GM23338 (cell line): Measurements from ENCODE around the gene STIM2. TPM values are rescaled to one million over a fixed set of nuclear protein-coding genes. Genes with fewer than 3 reads are reported as not detected.

Experiments
- ATAC-seq: fragments of 200-7000 bp; cut with Tn5 transposase; 3 replicates; pipeline ENCODE4 v1.9.1; 2020
- DNase-seq: peaks from one replicate; pipeline ENCODE4 v3.0.0-alpha.2; 2015; ENCODE audit warnings: low spot score
- H2AFZ ChIP-seq: fragments of 200-600 bp; sonication (generic); 2 replicates; pipeline ENCODE4 v1.8.0; 2016; ENCODE audit warnings: antibody characterized with exemption, mild to moderate bottlenecking, moderate library complexity
- H3F3A ChIP-seq: fragments of 200-600 bp; sonication (generic); replicated peaks from 2 replicates; pipeline ENCODE4 v1.8.0; 2017; ENCODE audit warnings: antibody characterized with exemption, mixed run types, low read depth
- H3K27ac ChIP-seq: fragments of 200-600 bp; sonication (generic); 2 replicates; pipeline ENCODE4 v1.6.1; 2016; ENCODE audit warnings: low read depth
- H3K27me3 ChIP-seq: fragments of 200-600 bp; sonication (generic); 2 replicates; pipeline ENCODE4 v1.8.0; 2016; ENCODE audit warnings: mild to moderate bottlenecking, mixed run types, moderate library complexity; ENCODE audit not compliant: insufficient read depth
- H3K36me3 ChIP-seq: fragments of 200-600 bp; sonication (generic); 2 replicates; pipeline ENCODE4 v1.8.0; 2016; ENCODE audit warnings: mild to moderate bottlenecking; ENCODE audit not compliant: insufficient read depth
- H3K4me1 ChIP-seq: fragments of 200-600 bp; sonication (generic); 2 replicates; pipeline ENCODE4 v1.8.0; 2016; ENCODE audit warnings: mild to moderate bottlenecking, moderate library complexity; ENCODE audit not compliant: insufficient read depth
- H3K4me2 ChIP-seq: fragments of 200-600 bp; sonication (generic); 2 replicates; pipeline ENCODE4 v1.7.1; 2017; ENCODE audit warnings: mixed run types
- H3K4me3 ChIP-seq: fragments of 200-600 bp; sonication (generic); 2 replicates; pipeline ENCODE4 v1.6.1; 2016; ENCODE audit warnings: mixed run types
- H3K79me2 ChIP-seq: fragments of 200-600 bp; sonication (generic); replicated peaks from 2 replicates; pipeline ENCODE4 v1.8.0; 2017; ENCODE audit warnings: mild to moderate bottlenecking; ENCODE audit not compliant: insufficient read depth
- H3K9me2 ChIP-seq: fragments of 200-600 bp; sonication (generic); 2 replicates; pipeline ENCODE4 v1.8.0; 2017; ENCODE audit not compliant: insufficient read depth
- H4K20me1 ChIP-seq: fragments of 200-600 bp; sonication (generic); replicated peaks from 2 replicates; pipeline ENCODE4 v1.8.0; 2017; ENCODE audit warnings: mild to moderate bottlenecking; ENCODE audit not compliant: insufficient read depth
- H3K27ac Mint-ChIP-seq: 2 replicates; pipeline ENCODE4 v1.8.0; 2020; ENCODE audit warnings: inconsistent platforms, mild to moderate bottlenecking, moderate library complexity, mixed read lengths
- H3K27me3 Mint-ChIP-seq: 3 replicates; pipeline ENCODE4 v1.8.0; 2022; ENCODE audit warnings: low read depth, mild to moderate bottlenecking, moderate library complexity, mixed read lengths, inconsistent platforms; ENCODE audit not compliant: insufficient read depth, poor library complexity
- H3K36me3 Mint-ChIP-seq: 3 replicates; pipeline ENCODE4 v1.8.0; 2021; ENCODE audit warnings: low read depth, mild to moderate bottlenecking, inconsistent platforms, moderate library complexity, mixed read lengths
- H3K4me1 Mint-ChIP-seq: 3 replicates; pipeline ENCODE4 v1.8.0; 2020; ENCODE audit warnings: mild to moderate bottlenecking, inconsistent platforms, mixed read lengths
- H3K4me3 Mint-ChIP-seq: 3 replicates; pipeline ENCODE4 v1.8.0; 2021; ENCODE audit warnings: moderate library complexity, mild to moderate bottlenecking, inconsistent platforms, mixed read lengths
- H3K9me3 Mint-ChIP-seq: 3 replicates; pipeline ENCODE4 v1.8.0; 2020; ENCODE audit warnings: moderate library complexity, mild to moderate bottlenecking, inconsistent platforms, mixed read lengths
- CREB1 ChIP-seq: fragments of 250-450 bp; sonication (Bioruptor Pico); IDR thresholded peaks from 2 replicates; pipeline ENCODE4 v1.5.0; 2020; ENCODE audit warnings: low read depth, mild to moderate bottlenecking, moderate library complexity
- CTCF ChIP-seq, 2 experiments: fragments of 200-600 bp in 1 of 2; sonication (generic) in 1 of 2; conservative IDR thresholded peaks; 2 replicates each; pipeline versions ENCODE4 v1.5.1 to v1.6.1; 2016 to 2017; ENCODE audit warnings: antibody characterized with exemption in 2 of 2, low read depth in 2 of 2, mild to moderate bottlenecking in 2 of 2, moderate library complexity in 1 of 2
- ETS1 ChIP-seq: IDR thresholded peaks from 2 replicates; pipeline ENCODE4 v1.6.1; 2016; ENCODE audit warnings: antibody characterized with exemption
- JUNB ChIP-seq: IDR thresholded peaks from one replicate; pipeline ENCODE4 v1.6.1; 2016; ENCODE audit warnings: antibody characterized with exemption; ENCODE audit not compliant: unreplicated experiment
- POLR2AphosphoS5 ChIP-seq: IDR thresholded peaks from 2 replicates; pipeline ENCODE4 v1.6.1; 2016; ENCODE audit warnings: antibody characterized with exemption, low read depth
- REST ChIP-seq: IDR thresholded peaks from one replicate; pipeline ENCODE4 v1.6.1; 2018; ENCODE audit warnings: antibody characterized with exemption; ENCODE audit not compliant: unreplicated experiment
- STAT1 ChIP-seq: IDR thresholded peaks from one replicate; pipeline ENCODE4 v1.6.1; 2016; ENCODE audit warnings: antibody characterized with exemption; ENCODE audit not compliant: unreplicated experiment
- ZNF114 ChIP-seq: fragments of 250-450 bp; sonication (Bioruptor Pico); IDR thresholded peaks from 2 replicates; pipeline ENCODE4 v1.5.0; 2020; ENCODE audit warnings: mild to moderate bottlenecking, moderate library complexity
- ZNF331 ChIP-seq: fragments of 250-450 bp; sonication (Bioruptor Pico); IDR thresholded peaks from 2 replicates; pipeline ENCODE4 v1.5.0; 2020; ENCODE audit warnings: low read depth, mild to moderate bottlenecking, moderate library complexity
- polyA plus RNA-seq: library from polyadenylated mRNA; unstranded; fragments of >200 nt; fragmentation: Nextera tagmentation; extraction: Ambion mirVana; gene quantifications from 2 replicates; pipeline ENCODE4 v1.2.1, GENCODE V29; 2016
- total RNA-seq: library from RNA; depleted of rRNA; stranded (reverse); fragments of >200 nt; shearing (Covaris generic); gene quantifications from 2 replicates; pipeline ENCODE4 v1.2.3, GENCODE V29; 2014

The STIM2 gene
- total and polyA plus RNA-seq, 2 experiments from 2014 or later = 13.1 to 17.8 TPM

GRCh38 chr4:27005905-27006590, 145.4 kb downstream of the STIM2 start:
- Histone ChIP-seq H3F3A (no peaks in the 10 kb centered on the region), H3K27me3 (no peaks in the 10 kb centered on the region), H3K4me1 (peaks cover 16% of the 10 kb centered on the region), H3K4me2 (no peak overlapping the region), H3K9me2 (no peaks in the 10 kb centered on the region), H4K20me1 (no peaks in the 10 kb centered on the region), H3K4me3 (no peak overlapping the region), H3K79me2 (no peaks in the 10 kb centered on the region), H3K36me3 (no peaks in the 10 kb centered on the region), H3K27ac (no peak overlapping the region), H2AFZ (no peak overlapping the region)
- no peak for TF ChIP-seq CTCF (conservative IDR thresholded peaks at IDR 0.05; ENCODE audit: low read depth in 2 of 2)
- TF ChIP-seq POLR2AphosphoS5 = no peak
- no peak for TF ChIP-seq CREB1
- no peak for TF ChIP-seq STAT1
- no peak for TF ChIP-seq JUNB
- no peak overlapping the region for H3K27ac Mint-ChIP-seq
- DNase-seq = no peak
- H3K27me3 Mint-ChIP-seq = no peaks in the 10 kb centered on the region
- no peaks in the 10 kb centered on the region for H3K9me3 Mint-ChIP-seq
- no peaks in the 10 kb centered on the region; the same call in 2 of the 3 replicates for H3K36me3 Mint-ChIP-seq
- H3K4me3 Mint-ChIP-seq = no peak overlapping the region
- peaks cover 23% of the 10 kb centered on the region for H3K4me1 Mint-ChIP-seq
- ATAC-seq = no peak

- no peaks in the 10 kb centered on the region for H3K9me2 ChIP-seq
- ATAC-seq = no peak
- no peaks in the 10 kb centered on the region; the same call in 2 of the 3 replicates for H3K36me3 Mint-ChIP-seq
- H3K27me3 ChIP-seq = no peaks in the 10 kb centered on the region
- no peak overlapping the region for H3K27ac ChIP-seq
- H4K20me1 ChIP-seq = no peaks in the 10 kb centered on the region
- H3F3A ChIP-seq = no peaks in the 10 kb centered on the region
- H3K4me3 ChIP-seq = no peak overlapping the region
- DNase-seq = no peak
- H3K4me1 ChIP-seq = peaks cover 16% of the 10 kb centered on the region
- no peak overlapping the region for H2AFZ ChIP-seq
- no peaks in the 10 kb centered on the region for H3K9me3 Mint-ChIP-seq
- H3K27ac Mint-ChIP-seq = no peak overlapping the region
- no peaks in the 10 kb centered on the region for H3K36me3 ChIP-seq
- no peak overlapping the region for H3K4me2 ChIP-seq
- peaks cover 23% of the 10 kb centered on the region for H3K4me1 Mint-ChIP-seq
- no peaks in the 10 kb centered on the region for H3K79me2 ChIP-seq
- no peaks in the 10 kb centered on the region for H3K27me3 Mint-ChIP-seq
- TF ChIP-seq POLR2AphosphoS5 = no peak
- no peak for TF ChIP-seq ETS1
- TF ChIP-seq STAT1 = no peak
- TF ChIP-seq JUNB = no peak
- no peak for TF ChIP-seq REST
- TF ChIP-seq ZNF114 = no peak
- TF ChIP-seq CREB1 = no peak
- no peak for TF ChIP-seq ZNF331 (CRISPR knock-in tag)
- no peak overlapping the region for H3K4me3 Mint-ChIP-seq
These were observed 146.0 kb downstream of the STIM2 start for GRCh38 chr4:27006646-27007045.
